GM21360 (cell line): ENCODE results near the gene IGSF9B.

Source experiments
- ATAC-seq: cut with Tn5 transposase; IDR thresholded peaks from one replicate; pipeline ENCODE4 v1.9.1; 2021; ENCODE audit warnings: mild to moderate bottlenecking, moderate library complexity; ENCODE audit not compliant: unreplicated experiment

IGSF9B gene

DNA sequence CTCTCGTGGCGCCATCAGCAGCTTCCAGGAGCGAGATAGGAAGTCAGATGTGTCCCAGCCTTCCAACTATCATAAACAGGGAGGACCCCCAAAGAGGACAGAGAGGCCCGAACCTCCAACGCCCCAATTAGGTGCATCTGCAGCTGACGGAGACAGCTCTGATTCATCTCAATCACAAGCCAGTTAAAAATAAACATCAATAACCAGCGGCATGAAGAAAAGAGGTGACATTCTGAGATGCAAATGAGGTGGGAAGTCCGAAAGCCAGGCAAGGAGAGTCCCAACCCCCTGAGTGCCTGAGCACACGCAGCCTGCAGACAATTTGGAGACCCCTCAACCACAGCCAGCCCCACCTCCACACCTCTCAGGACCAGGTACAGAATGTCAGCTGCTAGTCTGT lies 28.1 kb upstream of the IGSF9B start:
- ATAC-seq: peak; percentile 56

DNA sequence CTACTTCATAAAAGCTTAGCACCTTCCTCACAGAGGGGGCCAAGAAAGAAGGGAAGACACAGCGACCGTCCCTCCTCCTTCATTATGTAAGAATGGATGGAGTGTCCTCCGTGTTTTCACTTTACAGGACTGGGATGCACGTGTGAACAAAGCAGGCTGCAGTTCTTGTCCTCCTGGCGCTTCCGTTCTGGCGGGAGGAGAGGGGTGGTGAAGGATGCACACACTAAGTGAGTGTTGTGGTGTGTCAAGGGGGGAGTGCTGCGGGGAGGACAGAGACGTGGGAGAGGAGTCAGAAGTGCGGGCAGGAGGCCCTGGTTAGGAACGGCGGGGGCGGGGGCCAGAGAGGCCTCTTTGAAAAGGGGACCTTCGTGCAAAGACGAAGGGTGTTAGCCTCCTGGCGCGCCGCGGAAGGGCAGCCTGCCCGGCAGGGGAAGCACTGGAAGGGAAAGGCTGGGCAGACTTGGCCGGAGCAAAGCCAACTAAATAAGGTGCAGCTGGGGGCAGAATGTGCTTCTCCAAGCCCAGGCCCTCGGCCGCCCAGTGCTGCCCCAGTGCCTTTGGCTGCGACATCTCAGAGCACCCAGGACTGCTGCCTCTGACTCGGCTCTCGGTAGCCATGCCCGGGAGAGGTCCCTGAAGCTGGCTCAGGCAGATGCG lies 27.0 kb upstream of the IGSF9B start:
- ATAC-seq: no peak

DNA sequence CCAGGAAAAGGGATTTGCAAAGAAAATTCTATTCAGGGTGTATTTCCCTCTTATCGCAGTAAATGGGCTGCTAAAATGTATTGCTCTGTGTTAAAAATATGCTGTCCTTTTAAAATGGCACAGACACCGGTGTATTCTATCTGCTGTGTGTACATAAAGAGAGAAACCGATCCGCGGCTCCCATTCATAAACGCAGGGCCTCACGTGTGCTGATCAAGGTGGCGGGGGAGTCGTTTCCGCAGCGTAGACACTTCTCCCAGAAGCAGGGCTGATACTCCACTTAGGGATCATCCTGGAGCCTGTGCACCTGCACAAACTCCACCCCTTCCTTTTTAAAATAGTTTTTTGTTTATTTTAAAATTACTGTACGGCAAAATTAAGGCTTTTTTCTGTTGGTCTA lies 26.1 kb upstream of the IGSF9B start:
- ATAC-seq: no peak

DNA sequence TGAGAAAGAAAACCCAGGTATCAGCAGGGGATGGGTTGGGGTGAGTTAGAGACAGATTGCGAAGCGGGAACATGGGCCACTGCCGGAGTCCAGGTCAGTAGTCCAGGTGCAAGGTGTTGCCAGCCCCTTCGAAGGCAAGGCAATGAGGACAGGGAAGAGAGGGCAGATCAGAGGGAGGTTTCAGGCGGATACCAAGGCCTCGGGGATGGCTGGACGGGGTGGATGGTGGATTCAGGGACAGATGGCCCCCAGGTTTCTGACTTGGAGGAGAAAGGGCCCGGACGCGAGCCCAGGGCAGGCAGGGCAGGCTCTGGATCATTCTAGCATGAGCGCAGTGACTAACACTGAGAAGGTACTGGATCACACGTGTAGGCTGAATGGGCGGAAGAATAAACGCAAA lies 25.4 kb upstream of the IGSF9B start:
- no peak for ATAC-seq

DNA sequence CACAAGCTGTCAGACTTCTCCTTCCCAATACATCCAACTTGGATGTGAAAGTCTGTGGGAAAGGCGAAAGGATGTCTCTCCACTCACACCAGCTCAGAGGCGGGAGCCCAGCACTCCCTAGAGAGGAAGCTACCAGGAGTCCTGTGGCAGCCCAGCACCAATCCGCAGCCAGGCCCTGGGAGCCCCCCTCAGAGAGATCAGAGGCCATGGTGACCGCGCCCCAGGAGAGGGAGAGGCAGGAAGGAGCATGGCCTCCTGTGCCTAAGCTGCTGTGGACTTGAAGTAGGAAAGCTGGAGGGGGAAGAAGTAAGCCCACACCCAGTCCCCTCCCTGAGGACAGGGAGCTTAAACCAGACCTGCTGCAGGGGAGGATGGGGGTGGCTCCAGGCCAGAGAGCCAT lies 24.4 kb upstream of the IGSF9B start:
- no peak for ATAC-seq

DNA sequence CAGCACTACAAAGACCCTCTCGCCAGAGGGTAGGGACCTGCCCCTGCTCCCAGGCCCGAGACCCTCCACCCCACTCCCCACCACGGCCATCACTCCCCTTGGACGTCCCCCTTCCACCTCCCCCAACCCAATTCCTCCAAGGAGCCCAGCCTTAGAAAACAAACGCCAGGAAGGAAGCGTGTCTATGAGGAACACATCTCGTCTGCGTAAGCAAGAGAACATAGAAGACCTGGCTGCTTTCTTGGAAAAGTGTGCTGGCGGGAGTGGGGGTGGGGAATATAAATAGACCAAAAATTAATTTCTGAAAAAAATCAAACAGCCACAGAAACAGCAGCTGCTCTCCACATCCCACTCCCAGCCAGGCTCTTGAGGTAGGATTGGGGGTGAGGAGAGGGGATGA lies 23.9 kb upstream of the IGSF9B start:
- ATAC-seq: no peak

DNA sequence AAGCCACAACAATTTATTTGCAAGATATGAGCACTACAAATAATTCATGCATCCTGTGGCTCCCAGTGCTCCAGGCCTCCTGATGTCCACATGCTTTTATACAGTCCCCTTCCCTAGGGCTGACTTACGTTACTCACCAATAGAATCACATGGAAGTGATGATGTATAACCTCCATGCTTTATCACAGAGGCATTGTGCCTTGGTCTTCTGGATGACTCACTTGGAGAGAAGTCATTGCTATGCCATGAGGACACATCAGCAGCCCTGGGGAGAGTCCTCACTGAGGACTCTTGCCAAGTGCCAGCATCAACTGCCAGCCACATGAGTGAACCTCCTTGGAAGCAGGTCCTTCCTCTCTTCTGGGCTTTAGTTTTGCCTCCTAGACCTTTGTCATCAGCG lies 22.0 kb upstream of the IGSF9B start:
- no peak for ATAC-seq

DNA sequence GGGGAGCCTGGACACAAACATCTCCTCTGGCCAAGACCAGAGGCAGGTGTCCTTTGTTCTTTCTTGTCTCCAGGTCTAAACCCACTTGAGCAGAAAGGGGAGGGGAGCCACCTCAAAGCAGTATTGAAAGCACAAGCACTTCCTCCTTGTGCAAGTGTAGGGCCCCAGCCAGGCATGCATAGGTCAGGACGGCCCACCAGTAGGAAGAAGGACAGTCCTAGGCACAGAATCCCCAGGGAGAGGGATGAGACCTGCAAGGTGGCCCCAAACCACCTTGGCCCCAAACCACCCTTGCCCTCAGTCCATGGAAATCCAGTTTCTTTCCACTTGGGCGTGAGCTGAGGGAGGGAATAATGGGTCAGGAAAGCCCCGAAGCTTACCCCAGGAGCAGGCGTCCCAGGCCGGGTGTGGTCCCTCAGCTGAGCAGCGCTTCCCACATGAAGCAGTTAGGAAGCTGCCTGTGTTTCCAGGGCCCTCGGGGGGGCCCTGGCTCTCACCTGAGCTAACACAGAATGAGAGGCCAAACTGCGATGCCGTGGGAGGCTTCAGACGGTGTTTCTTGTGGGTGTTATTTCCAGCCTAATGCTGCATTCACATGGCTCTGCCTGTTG lies 20.4 kb upstream of the IGSF9B start:
- ATAC-seq: peak; percentile 98

DNA sequence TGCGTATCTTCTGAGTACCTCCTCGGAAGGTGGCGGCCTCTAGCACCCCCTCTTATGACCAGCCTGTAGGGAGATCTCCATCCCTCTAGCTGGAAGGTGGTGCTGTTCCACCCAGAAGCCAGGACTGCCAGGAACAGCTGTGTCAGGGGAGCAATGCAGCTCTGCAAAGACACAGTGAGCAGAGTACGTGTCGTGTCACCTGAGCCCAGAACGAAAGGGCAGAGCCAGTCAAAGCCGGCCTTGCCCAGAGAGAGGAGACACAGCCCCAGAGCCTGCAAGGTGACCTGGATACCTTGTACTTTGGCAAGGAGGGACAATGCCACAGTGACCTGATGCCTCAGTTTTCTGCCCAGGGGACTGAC lies 18.7 kb upstream of the IGSF9B start:
- no peak for ATAC-seq

DNA sequence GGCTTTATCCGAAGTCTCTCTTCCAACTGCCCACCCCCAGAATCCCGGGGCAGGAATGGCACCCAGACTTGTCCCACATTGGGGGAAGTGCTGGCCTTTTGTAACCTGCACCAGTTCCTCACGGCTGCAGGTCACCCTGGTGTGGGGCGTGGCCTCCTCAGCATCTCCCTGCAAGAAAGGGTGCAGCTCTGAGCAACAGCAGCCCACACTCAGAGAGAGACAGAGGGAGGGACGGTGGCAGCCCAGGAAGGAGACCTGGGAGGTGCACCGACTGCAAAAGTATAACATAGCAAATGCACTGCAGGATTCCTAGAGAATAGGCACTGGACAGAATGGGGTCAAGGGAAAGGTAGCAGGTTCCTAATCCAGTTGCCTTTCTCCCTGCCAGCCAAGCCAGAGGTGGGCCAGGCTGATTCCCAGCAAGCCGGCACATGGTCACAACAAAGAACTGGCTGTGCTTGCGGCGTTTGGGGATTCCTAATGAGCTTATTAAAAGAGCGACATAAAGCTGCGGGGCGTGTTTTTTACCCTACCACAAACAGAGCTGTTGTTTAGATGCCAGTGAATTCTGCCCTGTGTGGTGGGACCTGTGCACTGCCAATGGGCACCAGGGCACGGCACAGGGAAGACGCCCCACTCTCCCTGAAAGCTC lies 18.2 kb upstream of the IGSF9B start:
- no peak for ATAC-seq

DNA sequence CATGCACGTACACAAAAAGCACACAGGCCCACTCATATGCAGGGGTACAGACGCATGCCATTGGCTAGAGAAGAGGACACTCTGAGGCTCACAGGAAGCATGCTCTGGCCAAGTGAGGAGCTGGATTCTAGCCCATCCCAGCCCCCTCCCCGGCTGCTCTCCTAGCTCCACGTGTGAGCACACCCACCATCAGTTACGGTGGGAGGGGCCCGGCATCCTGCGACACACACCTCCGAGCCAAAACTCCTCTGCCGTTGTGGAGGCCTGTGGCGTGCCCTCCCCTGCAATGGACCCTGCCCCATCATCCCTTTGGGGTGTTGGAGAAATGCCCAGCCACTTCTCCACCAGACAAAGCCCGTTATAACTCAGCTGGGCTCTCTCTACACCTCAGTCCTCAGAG lies 15.1 kb upstream of the IGSF9B start:
- no peak for ATAC-seq

DNA sequence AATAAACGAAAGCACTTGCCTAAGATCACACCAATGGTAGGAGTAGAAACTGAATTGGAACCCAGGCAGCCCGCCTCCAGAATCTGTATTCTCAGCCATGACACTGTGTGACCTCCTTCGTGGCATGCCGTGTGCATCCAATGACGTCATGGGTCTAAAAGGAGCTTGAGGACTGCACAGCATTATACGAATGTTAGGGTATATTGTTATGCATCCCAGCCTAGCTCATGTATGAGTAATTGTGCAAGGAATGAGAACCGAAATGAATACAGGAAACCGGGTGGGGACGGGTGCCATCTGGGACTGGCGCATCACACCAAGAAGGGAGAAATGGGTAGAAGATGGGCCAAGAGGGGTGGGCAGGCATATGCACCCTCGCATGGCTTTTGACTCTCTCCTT lies 12.3 kb upstream of the IGSF9B start:
- no peak for ATAC-seq

DNA sequence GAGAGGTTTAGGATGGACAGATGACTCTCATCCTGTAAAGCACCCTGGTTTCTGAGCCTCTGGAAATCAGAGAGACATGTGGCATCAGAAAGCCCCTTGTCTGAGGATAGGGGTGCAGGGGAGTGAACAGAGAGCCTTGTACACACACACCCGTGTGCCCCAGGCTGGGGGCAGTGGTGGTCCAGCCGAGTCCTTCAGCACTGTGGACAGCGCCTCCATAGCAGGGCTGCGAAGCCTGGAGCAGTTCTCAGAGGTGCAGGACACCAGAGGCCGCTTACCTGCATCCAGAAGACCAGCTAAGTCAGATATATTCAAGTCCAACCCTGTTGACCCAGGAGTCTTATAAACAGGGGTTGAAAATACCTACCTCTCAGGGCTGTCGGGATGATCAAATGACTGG lies 11.5 kb upstream of the IGSF9B start:
- no peak for ATAC-seq

DNA sequence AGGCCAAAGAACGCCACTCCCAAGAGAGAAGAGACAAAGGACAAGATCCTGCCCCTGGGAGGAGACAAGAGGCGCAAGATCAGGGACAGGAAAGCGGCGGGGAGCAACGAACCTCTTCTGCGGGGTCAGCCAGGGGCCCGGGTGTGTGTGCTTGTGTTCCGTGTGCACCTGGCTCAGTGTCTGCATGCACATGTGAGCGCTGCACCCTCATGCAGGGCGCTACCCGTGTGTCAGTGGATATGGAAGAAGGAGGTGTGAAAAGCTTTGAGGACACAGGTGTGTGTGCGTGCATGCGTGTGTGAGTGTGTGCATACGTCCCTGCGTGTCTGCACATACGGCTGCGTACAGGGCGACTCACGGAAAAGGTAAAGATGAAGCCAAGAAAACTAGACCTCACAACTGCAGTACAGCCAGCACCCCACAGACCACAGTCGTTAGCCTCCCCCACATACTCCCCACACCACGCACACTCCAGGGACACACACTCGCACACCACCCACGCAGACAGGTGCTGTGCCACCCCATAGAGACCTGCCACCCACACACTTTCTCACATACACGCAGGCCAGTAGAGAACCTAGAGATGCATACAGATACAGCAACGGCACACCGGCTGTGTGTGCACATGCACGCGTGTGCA lies 11.0 kb upstream of the IGSF9B start:
- ATAC-seq: no peak

DNA sequence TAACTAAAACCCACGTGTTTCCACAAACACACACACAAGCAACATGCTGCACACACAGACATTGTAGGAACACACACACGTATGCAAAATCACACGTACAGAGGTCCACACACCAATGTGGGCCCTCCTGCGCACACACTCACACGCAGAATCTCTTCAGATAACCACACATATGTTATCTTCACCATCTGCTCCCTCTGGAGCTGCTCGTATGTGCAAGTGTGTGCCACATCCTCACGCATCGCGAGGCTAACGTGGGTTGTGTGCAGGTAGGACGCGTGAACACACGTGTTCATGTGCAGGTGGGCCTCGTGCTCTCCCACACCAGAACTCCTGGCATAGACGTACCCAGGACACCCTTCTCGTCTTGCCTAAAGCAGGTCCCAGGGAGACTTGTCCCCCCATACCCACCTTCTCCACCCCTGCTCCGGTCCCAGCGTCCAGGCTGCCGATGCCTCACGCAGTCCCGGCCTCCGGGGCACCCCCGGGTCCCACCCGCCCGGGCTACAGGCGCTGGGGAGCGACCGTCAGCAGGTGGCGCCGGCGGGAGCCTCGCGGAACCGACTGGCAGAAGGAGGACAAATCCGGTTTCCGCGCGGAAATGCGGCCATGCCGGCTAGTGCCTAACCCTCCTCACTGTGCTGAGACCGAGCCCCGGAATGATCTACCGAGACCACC lies 10.3 kb upstream of the IGSF9B start:
- ATAC-seq: no peak

DNA sequence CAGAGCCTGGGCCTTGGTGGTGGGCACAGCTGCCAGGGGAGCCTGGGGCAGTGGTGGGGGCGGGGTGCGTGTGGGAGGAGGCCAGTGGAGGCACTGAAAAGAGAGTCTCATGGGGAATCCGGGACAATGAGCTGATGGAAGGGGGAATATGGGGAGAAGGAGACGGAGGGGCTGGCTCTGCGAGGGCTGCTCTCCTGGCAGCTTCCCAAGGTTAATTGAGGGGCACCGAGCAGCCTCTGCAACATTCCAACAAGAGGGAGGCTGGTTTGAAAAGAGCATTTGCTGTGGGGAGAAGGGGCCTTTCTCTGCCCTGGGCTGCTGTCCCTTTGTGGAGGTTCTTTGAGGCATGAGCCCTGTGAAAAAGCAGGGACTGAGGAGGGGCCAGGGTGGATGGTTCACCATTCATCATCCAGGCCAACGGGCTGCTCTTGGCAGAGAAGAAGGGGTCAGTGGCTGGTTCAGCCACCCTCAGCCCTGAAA lies 9.4 kb upstream of the IGSF9B start:
- ATAC-seq: no peak

DNA sequence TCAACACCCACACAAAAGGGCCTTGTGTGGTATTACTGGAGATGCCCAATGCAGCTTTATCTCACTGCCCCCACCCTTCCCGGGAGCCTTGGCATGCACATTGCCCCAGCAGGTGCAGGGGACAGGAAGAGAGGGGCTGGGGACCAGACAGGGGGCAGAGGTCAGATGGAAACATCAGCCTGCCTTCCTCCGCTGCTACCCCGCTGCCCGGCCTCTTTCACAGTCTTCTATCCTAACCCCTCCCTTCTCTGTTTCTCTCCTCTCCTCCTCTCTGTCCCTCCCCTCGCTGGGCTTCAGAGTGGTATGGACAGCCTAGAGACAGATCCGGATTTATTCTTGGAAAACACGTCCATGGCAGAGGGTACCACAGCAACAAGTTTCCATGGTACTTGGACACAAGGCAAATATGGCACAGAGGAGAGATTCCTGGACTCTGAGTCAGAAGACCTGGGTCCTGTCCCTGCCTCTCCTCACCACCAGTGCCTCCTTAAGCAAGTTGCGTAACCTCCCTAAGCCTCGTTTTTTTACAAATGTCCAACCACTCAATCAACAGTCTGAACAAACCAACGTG lies 8.3 kb upstream of the IGSF9B start:
- no peak for ATAC-seq

DNA sequence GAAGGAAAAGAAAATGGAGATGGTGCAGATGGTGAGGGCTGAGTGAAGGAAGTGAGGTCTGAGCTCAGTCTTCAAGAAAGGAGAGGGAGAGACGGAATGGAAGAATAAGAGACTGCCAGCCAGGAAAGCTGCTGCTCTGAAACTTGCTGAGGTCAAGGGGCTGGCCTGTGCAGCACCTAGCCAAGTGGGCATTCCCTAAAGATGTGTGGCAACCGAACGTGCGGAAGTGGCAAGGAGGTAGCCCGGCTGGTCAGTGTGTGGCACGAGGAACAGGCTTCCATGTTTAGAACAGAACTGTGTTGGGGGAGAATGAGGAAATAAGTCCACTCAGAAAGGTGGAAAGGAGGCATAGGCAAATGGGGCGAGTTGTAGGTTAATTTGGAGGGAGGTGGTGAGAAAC lies 7.6 kb upstream of the IGSF9B start:
- no peak for ATAC-seq

DNA sequence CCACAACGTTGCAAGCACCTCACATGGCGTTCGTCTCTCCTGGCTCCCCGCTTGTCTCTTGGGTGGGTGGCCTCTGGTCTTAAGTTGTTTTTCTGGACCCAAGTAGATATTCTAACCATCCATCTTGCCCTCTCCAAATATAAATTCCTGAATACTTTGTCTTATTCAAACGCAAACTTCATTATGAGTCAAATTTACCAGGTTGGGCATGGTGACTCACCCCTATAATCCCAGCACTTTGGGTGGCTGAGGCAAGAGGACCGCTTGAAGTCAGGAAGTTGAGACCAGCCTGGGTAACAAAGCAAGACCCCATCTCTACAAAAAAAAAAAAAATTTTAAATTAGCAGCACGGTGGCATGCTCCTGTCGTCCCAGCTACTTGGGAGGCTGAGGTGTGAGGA lies 5.1 kb upstream of the IGSF9B start:
- no peak for ATAC-seq

DNA sequence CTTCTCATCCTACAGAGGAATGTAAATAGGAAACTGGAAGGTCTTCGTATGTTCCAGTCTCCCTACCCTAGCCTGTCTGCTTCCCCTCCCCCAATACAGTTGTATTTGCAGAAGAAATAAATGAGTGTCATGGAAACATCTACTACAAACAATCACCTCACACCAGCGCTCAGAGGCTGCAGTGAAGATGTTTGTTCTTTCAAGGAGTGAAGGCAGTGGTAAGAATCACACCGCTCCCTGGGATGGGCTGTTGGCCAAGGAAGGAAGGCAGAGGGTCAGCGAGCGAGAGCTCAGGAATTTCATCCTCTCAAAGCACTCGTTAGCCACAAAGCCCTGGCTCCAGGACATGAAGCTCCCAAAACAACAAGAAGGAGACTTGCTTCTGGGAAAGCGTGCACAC lies 1.1 kb upstream of the IGSF9B start:
- no peak for ATAC-seq

DNA sequence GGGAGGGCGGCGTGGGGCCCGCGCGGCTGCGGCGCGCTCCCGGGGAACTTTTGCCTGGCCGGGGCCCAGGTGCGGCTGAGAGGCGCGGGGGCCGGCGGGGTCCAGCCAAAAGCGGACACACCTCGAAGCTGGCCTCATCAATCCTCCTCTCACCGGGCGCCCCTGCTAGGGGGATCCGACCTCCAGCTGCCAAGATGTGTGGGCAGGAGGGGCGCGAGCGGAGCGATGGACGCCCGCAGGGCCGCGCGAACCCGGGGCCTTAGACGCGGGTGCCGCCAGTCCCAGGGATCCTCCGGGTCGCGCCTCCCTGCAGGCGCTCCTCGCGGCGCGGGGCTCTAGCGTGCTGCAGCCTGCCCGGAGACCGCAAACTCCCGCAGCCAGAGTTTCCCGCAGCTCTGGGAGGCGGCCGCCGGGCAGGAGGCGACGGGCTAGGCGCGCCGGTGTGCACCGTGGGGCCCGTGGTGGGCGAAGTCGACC lies 785 bp downstream of the IGSF9B start:
- ATAC-seq: no peak
